Kasumi-1 (cell line): ENCODE measurements around the gene RCN1.
"Not testable (repeated sequence)": the region's sequence is repeated elsewhere in the genome, so short reads cannot be mapped to it uniquely, and the experiment has no call there.

ENCODE experiments used
- DNase-seq, 2 experiments: peaks; one replicate each; lab custom pipeline; 2025; lab: John Stamatoyannopoulos, UW

Gene RCN1

GRCh38 chr11:32113200-32113919, 22.5 kb downstream of the RCN1 start:
- no peak for DNase-seq

DNA sequence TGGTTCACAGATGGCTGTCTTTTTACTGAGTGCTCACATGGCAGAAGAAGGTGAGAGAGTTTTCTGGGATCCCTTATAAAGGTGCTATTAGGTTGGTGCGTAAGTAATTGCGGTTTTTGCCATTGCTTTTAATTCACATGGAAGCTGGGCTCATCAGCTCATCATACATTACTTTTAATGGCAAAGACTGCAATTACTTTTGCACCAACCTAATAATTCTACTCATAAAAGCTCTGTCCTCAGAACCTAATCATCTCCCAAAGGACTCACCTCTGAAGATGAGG, 23.0 kb downstream of the RCN1 start:
- DNase-seq: no peak

GRCh38 chr11:32115446-32115845, 24.6 kb downstream of the RCN1 start:
- DNase-seq: no peak

DNA sequence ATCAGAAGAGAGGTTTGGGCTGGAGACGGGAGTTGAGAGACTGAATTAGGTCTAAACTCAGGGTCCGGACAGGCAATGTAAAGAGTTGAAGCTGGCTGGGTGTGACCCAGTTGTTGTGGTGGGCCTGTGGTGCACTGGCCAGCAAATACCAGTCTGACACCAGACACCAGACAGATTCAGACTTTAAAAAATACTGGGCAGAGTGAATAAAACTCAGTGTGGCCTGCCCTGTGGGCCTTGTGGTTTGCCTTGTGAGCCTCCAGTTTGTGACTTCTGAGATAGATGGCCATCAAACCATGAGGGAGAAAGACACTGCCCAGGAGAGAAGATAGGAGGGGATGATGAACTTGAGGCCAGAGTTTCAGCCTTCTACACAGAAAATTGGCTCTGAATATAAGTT, 25.8 kb downstream of the RCN1 start:
- DNase-seq: no peak

GRCh38 chr11:32118025-32118974, 27.4 kb downstream of the RCN1 start:
- DNase-seq: no peak

GRCh38 chr11:32119139-32119538, 28.3 kb downstream of the RCN1 start:
- not testable (repeated sequence) for DNase-seq

DNA sequence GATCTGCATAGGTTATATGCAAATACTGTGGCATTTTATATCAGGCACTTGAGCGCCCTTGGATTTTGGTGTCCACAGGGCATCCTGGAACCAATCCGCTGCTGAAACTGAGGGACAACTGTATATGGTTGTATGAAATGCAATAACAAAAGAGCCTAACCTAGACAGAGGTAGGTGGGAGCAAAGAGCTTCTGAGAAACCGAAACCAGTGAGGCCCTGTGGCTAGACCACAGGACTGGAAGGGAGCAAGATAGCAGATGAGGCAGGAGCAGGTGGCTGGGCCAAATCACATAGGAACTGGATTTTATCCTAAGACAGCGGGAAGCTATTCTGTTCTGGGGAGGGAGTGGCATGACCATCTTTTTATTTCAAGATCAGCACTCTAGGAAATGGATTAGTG, 30.1 kb downstream of the RCN1 start:
- no peak for DNase-seq

- no peak for DNase-seq
These were observed 31.3 kb downstream of the RCN1 start for GRCh38 chr11:32122200-32122599.

DNA sequence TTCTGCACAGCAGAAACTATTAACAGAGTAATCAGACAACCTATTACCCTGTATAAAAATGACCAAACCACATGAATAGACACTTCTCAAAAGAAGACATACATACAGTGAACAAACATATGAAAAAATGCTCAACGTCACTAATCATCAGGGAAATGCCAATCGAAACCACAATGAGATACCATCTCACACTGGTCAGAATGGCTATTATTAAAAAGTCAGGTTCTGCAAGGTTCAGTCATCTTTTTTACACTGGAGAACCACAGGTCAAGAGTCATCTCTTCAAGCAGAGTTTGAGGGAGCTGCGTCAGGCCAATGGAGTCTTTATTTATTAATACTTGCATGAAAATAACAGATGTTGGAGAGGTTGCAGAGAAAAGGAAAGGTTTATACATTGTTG, 40.4 kb downstream of the RCN1 start:
- DNase-seq: no peak

- DNase-seq: no peak
These were observed 45.8 kb downstream of the RCN1 start for GRCh38 chr11:32136657-32137056.

DNA sequence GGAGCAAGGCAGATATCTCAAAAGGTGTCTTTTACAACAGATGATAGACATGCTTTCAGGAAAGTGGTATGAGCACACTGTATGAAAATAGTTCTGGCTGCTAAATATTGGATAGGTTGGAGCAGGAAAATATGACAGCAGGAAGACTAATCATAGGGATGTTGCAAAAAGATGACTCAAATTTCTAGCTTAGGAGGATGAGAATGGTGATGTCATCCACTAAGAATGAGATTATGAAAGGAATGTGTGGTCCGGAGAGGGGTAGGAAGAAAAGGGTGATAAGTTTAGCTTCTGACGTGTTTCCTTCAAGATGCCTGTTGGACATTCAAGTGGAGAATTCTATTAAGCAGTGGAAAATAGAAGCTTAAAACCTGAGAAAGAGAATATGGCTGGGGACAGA, 46.4 kb downstream of the RCN1 start:
- DNase-seq: no peak

GRCh38 chr11:32137869-32138268, 47.0 kb downstream of the RCN1 start:
- no peak for DNase-seq

DNA sequence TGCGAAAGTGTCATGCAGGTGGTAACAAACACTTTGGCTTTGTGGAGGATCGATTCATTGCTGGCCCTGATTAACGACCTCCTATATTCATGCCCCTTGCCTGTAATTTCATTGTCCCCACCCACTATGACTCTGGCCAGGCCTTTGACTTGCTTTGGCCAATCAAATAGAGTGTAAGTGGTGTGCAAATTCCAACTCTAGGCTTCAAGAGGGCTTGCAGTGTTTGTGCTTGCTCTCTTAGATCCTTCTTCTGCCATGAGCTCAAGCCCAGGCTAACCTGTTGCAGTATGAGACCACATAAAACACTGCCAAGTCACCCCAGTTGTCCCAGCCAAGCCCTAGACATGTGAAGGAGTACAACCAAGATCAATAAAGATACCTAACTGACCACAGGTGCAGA, 48.0 kb downstream of the RCN1 start:
- DNase-seq: no peak

DNA sequence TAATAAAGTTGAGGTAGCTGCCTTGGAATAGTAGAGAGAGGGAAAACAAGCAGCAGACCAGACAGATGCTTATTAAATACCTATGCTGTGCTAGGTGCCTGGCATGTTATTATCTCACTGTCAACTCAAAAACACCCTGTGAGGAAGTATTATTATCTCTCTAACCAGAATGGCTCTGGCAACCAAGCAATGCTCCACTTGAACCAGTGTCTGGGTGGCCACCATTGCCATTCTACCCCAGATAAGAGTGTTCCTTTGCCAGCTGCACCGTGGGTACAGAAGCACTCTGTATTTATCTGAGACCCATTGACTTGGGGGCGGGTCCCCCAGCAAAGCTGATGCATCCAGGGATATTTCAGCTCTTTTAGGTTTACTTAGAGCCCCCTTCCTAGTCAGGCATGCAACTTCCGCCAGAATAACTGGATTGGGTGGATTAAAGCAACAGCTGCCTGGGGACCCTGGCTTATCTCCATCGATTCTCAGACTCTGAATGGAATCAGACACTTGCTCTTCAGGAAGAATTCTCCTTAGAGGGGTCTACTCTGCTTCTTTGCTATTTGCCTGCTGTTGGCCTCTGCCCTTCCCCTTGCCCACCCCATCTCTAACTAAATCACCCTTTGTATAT, 49.1 kb downstream of the RCN1 start:
- DNase-seq: no peak

DNA sequence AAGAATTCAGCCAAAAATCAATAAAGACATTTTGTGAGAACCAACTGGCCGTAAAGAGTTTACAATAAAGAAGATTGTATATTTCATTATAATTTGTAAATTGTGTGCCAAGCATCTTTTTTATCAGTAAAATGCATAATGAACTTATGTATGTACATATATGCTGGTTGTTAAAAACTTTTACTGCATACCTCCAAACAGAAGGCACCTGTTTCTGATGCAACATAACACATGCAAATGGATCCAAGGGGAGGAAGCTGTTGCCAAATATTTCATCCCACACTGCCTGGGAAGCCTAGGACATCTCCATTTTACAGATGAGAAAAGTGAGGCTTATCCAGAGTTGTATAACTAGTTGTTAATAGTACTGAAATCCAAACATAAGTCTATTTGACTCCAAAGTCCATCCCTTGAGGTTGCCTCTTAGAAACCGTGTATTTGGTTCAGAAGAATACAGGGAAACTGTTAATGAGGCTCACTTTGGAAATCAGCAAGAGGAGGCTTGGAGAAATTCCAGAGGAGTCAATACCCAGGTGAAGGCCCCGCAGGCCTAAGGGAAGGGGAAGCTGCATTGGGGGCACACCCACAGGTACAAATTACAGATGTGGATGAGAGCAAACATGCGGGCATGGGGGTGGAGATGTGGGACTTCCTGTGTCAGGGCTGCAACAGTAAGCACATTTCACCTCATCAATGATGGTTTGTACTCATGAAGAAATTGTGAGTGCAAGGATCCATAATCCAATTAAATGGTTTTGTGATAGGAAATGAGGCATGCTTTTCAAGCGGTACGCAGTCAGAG, 51.1 kb downstream of the RCN1 start:
- DNase-seq: no peak

DNA sequence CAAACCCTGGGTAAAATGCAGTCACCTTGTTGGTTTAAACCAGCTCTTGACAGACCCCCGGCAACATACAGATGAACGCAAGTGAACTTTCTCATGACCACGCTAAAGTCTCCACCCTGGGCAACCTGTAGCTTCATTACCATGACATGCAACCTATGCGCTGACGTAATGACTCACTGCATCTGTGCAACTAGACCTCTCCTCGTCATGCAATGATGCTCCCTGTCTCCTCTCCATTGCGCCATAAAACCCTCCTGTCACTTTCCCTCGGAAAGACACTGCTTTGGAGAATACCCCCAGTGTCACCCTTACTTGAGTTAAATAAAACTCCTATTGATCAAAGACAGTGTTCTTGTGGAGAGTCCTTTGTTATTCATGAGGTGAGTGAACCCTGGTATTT, 52.5 kb downstream of the RCN1 start:
- no peak for DNase-seq

DNA sequence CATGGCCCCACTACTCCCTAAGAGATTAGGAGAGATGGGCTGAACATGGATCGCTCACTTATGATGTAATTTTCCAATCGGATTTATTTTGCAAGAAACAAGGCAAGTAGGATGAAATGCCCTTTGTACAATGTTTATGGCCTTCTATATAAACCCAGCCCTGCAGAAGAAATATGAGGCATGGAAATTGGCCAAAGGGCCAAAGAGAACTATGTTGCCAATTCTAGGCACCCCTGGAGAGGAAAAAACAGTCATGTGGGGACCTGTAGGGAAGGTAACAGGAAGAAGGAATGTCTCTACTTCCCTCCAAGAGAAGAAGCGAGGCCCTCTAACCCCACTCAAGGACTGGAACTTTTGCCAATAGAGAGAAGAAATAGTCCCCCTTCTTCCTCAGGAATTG, 54.4 kb downstream of the RCN1 start:
- no peak for DNase-seq

GRCh38 chr11:32148895-32149294, 58.0 kb downstream of the RCN1 start:
- no peak for DNase-seq

- no peak for DNase-seq
These were observed 58.9 kb downstream of the RCN1 start for GRCh38 chr11:32149748-32150147.

DNA sequence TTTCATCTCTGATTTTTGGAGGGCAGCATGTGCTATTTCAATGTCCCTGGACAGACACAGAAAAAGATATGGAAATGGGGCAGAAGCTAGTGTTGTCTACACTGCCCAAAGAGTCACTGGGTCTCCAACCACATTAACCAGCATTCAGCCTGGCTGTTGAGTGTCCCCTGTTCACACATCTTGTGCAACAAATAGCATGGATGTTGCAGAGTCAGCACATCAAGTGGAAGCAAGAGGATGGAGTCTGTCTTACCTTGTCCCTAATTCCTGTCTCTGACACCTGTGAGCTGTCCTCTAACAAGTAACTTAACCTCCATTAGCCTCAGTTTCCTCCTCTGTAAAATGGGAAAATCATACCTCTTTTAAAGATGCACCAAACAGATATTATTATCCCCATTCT, 60.2 kb downstream of the RCN1 start:
- DNase-seq: no peak

GRCh38 chr11:32152216-32152615, 61.3 kb downstream of the RCN1 start:
- no peak for DNase-seq

- no peak for DNase-seq
These were observed 61.9 kb downstream of the RCN1 start for GRCh38 chr11:32152821-32153220.
